Measurements from ENCODE around the gene STRN. TPM values are rescaled to one million over a fixed set of nuclear protein-coding genes. Genes with fewer than 3 reads are reported as not detected.

The STRN gene
- total RNA-seq, 1 donor = 26.5 TPM

GRCh38 chr2:36885605-36886004 is 80.7 kb downstream of the STRN start:
- DNase-seq (ENCODE audit: low read depth) = no peak
- TF ChIP-seq CTCF (IDR thresholded peaks at IDR 0.05; ENCODE audit: insufficient read depth, low read length) = no peak
- no peak overlapping the region for H3K4me3 ChIP-seq (ENCODE audit: low read depth, low read length)

GRCh38 chr2:36882532-36882931 is 83.8 kb downstream of the STRN start:
- H3K4me3 ChIP-seq (ENCODE audit: low read depth, low read length) = no peak overlapping the region
- TF ChIP-seq CTCF (IDR thresholded peaks at IDR 0.05; ENCODE audit: insufficient read depth, low read length) = no peak
- no peak for DNase-seq (ENCODE audit: low read depth)

- DNase-seq (ENCODE audit: low read depth) = no peak
- TF ChIP-seq CTCF (IDR thresholded peaks at IDR 0.05; ENCODE audit: insufficient read depth, low read length) = no peak
- H3K4me3 ChIP-seq (ENCODE audit: low read depth, low read length) = no peak overlapping the region
Observed at GRCh38 chr2:36881816-36882215, 84.5 kb downstream of the STRN start.

- no peak for TF ChIP-seq CTCF (IDR thresholded peaks at IDR 0.05; ENCODE audit: insufficient read depth, low read length)
- no peak for DNase-seq (ENCODE audit: low read depth)
- H3K4me3 ChIP-seq (ENCODE audit: low read depth, low read length) = no peak overlapping the region
Observed at GRCh38 chr2:36878429-36878828, 87.9 kb downstream of the STRN start.

GRCh38 chr2:36871068-36871707 is 95.1 kb downstream of the STRN start:
- no peak for TF ChIP-seq CTCF (IDR thresholded peaks at IDR 0.05; ENCODE audit: insufficient read depth, low read length)
- DNase-seq (ENCODE audit: low read depth) = no peak
- H3K4me3 ChIP-seq (ENCODE audit: low read depth, low read length) = no peak overlapping the region

DNA sequence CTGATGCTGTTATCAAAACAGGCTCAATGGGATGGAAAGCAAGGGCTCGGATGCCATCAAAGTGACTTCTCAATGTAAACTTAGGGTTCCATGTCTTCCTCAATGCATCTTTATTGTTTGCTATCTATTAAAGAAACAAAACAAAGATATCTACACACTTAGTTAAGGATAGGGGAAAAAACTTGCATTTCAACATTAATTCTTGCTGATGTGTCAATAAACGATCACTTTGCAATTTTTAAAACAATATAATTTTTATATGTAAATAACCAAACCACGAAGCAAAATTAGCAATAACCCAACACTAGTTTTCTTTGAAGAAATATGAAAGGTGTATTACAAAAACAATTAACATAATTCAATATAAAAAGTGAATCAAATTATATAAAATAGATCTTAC is 96.7 kb downstream of the STRN start:
- no peak for DNase-seq (ENCODE audit: low read depth)
- no peak for TF ChIP-seq CTCF (IDR thresholded peaks at IDR 0.05; ENCODE audit: insufficient read depth, low read length)
- H3K4me3 ChIP-seq (ENCODE audit: low read depth, low read length) = no peak overlapping the region

- no peak overlapping the region for H3K4me3 ChIP-seq (ENCODE audit: low read depth, low read length)
- no peak for TF ChIP-seq CTCF (IDR thresholded peaks at IDR 0.05; ENCODE audit: insufficient read depth, low read length)
- DNase-seq (ENCODE audit: low read depth) = no peak
Observed at GRCh38 chr2:36861896-36862295, 104.4 kb downstream of the STRN start.

All from fibroblast of the aortic adventitia (primary cell).